Measurements from ENCODE around the gene KLHL7.
A peak's percentile ranks its signal among the peaks of the same experiment; 100 is the strongest.
"Not testable (repeated sequence)": the region's sequence is repeated elsewhere in the genome, so short reads cannot be mapped to it uniquely, and the experiment has no call there.

KLHL7 gene

DNA sequence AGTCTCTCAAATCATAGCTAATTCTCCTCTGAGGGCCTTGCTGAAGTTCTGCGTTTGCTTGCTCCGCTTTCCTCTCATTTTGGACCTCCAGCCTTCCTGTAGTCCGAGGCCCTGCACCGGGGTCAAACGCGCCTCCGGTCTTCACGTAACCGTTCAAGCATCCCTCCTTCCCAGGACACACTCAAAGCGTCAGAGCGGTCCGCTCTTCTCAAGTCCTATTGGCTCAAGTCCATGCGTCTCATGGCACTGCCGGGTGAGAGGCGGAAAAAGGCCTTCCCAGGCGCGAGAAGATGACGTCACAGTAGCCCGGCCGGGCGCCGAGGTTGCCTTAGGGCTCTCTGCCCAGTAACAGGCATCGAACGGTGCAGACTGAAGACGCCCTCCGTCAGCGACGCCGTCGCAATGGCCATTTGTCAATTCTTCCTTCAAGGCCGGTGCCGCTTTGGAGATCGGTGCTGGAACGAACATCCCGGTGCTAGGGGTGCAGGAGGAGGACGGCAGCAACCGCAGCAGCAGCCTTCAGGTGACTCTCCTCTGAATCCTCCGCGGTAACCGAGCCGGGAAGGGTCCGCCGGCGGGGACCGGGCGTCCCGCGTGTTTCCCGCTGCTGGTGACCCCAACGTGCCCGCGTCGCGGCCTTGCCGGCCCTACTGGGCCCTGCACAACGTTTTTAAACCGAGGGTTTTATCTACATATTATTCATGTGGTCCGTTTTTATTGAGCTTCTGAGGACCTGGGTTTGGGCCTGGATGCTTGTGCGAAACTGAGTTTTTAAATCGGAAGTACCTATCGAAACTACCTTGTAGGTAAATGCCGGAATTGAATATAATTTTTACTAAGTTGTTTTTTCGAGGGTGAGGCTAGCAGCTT, 76.3 kb downstream of the KLHL7 start, which contains the start of gene NUP42:
NUP42 (plus strand) TSS at position 365 of the 870 bp plus-strand sequence; CDS start at position 403, 38 bp downstream.
- TF ChIP-seq, protein P1, sequence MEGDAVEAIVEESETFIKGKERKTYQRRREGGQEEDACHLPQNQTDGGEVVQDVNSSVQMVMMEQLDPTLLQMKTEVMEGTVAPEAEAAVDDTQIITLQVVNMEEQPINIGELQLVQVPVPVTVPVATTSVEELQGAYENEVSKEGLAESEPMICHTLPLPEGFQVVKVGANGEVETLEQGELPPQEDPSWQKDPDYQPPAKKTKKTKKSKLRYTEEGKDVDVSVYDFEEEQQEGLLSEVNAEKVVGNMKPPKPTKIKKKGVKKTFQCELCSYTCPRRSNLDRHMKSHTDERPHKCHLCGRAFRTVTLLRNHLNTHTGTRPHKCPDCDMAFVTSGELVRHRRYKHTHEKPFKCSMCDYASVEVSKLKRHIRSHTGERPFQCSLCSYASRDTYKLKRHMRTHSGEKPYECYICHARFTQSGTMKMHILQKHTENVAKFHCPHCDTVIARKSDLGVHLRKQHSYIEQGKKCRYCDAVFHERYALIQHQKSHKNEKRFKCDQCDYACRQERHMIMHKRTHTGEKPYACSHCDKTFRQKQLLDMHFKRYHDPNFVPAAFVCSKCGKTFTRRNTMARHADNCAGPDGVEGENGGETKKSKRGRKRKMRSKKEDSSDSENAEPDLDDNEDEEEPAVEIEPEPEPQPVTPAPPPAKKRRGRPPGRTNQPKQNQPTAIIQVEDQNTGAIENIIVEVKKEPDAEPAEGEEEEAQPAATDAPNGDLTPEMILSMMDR (IDR thresholded peaks at IDR 0.05; ENCODE audit: extremely low read depth, missing control alignments): no peak
- DNase-seq (ENCODE audit: low spot score): peak; percentile 94

DNA sequence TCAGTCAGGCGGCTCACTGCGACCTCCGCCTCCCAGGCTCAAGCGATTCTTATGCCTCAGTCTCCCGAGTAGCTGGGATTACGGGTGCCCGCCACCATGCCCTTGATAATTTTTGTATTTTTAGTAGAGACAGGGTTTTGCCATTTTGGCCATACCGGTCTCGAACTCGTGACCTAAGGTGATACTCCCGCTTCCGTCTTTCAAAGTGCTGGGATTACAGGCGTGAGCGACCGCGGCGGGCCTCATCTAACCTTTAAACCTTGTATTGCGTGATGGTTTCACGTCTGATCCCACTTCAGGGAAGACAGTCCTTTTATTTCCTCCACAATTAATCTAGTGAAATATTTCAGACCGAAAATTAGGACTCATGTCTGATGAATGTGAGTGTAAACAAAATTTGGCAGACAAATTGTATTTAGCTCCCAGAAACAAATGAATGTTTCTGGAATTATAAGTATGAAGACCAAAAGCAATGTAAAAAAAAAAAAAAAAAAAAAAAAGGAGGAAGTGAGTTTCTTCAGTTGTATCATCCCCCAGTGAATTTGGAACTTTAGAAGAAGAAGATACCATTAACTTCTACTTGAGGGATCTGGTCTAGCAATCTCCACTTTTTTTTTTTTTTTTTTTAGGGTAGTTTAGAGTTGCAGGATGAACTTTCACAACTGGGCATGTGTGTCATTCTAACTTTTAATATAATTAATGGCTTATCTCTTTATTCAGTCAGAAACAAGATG, 77.9 kb downstream of the KLHL7 start:
- TF ChIP-seq, protein P1 (IDR thresholded peaks at IDR 0.05; ENCODE audit: extremely low read depth, missing control alignments): no peak
- no peak for DNase-seq (ENCODE audit: low spot score)

DNA sequence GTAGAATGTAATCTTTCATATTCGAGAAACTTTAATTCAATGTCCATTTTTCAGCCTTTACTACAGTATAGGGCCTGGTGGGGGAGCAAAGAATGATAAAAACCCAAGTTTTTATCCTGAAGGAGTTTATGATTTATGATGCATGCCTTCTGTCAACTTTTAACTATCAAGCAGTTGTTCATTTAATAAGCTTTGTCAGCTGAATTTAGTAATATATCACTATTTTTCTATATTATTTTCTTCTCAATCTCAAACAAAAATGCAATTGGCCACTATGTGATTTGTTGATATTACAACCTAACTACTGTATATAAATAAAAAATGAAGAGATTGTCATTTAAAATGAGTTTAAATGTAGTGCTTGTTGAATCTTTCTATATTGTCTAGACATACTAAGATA, 78.7 kb downstream of the KLHL7 start:
- no peak for DNase-seq (ENCODE audit: low spot score)
- TF ChIP-seq, protein P1 (IDR thresholded peaks at IDR 0.05; ENCODE audit: extremely low read depth, missing control alignments): no peak

DNA sequence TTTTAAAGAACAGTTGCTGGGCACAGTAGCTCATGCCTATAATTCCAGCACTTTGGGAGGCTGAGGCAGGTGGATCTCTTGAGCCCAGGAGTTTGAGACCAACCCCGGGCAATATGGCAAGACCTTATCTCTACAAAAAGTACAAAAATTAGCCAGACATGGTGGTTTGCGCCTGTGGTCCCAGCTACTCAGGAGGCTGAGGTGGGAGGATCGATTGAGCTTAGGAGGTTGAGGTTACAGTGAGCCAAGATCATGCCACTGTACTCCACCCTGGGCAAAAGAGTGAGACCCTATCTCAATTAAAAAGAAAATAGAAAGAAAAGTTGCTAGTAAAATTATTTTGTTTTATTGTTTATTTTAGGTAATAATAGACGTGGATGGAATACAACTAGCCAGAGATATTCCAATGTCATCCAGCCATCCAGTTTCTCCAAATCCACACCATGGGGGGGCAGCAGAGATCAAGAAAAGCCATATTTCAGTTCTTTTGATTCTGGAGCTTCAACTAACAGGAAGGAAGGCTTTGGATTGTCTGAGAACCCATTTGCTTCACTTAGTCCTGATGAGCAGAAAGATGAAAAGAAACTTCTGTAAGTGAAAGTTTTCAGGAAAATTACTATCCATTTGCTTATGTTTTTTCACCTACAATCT, 79.2 kb downstream of the KLHL7 start:
- DNase-seq (ENCODE audit: low spot score): no peak
- TF ChIP-seq, protein P1 (IDR thresholded peaks at IDR 0.05; ENCODE audit: extremely low read depth, missing control alignments): peak; percentile 31

DNA sequence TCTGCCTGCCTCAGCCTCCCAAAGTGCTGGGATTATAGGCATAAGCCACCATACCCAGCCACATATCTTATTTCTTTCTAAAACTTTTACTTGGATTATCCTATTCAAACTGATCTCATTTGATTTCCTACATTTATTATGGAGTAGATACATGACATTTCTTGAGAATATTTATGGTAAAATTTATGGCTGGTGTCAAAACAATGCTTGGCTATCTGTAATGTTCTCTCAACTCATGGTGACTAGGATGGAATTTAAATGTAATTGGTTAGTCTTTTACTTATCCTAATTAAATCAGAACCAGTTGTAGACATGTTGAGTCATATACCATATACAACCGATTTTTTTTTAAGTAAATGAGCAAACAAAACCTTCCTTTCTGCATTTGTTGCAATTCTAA, 80.4 kb downstream of the KLHL7 start:
- DNase-seq (ENCODE audit: low spot score): no peak

DNA sequence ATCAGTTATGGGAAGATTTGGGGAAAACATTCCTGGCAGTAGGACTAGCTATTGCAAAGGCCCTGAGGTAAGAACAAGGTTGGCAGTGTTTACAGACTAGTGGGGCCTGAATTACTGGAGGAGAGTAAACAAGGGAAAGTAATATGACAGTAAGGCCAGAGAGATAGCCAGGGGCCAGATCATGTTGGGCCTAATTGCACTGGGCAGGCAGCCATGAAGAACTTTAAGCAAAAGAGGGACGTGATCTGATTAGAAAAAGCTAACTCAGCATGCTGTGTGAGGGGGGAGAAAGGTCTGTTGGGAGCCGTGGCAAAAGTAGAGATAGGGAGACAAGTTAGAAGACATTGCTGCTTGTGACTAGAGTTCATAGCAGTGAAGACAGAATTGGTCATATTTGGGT, 85.4 kb downstream of the KLHL7 start:
- DNase-seq (ENCODE audit: low spot score): no peak
- TF ChIP-seq, protein P1 (IDR thresholded peaks at IDR 0.05; ENCODE audit: extremely low read depth, missing control alignments): no peak

More for the DNA sequence above, 80.4 kb downstream of the KLHL7 start:
- TF ChIP-seq, protein P1 (IDR thresholded peaks at IDR 0.05; ENCODE audit: extremely low read depth, missing control alignments): no peak

DNA sequence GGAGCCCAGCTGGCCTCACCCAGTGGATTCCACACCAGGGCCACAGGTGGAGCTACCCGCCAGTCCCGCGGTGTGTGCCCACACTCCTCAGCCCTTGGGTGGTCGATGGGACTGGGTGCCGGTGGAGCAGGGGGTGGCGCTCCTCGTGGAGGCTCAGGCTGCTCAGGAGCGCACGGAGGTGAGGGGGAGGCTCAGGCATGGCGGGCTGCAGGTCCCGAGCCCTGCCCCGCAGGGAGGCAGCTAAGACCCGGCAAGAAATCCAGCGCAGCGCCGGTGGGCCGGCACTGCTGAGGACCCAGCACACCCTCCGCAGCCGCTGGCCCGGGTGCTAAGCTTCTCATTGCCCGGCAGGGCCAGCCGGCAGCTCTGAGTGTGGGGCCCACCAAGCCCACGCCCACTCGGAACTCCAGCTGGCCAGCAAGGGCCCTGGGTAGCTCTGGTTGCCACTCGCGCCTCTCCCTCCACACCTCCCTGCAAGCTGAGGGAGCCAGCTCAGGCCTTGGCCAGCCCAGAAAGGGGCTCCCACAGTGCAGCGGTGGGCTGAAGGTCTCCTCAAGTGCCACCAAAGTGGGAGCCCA, 88.2 kb downstream of the KLHL7 start:
- not testable (repeated sequence) for DNase-seq (ENCODE audit: low spot score)

All from GM20000 (cell line).